Measurements from ENCODE around the gene CRB2.

CRB2 gene

GRCh38 chr9:123364241-123364824, 8.3 kb downstream of the CRB2 start:
- no peaks in the 10 kb centered on the region for H3K27me3 ChIP-seq (ENCODE audit: insufficient read depth, low read length, poor library complexity)
- no peaks in the 10 kb centered on the region for H3K79me2 ChIP-seq (ENCODE audit: insufficient read depth, low read length)
- H3K4me3 ChIP-seq (ENCODE audit: low read depth in 1 of 2, low read length in 2 of 2) = no peak overlapping the region
- H3K9me3 ChIP-seq (ENCODE audit: insufficient read depth, low read length, severe bottlenecking) = no peaks in the 10 kb centered on the region
- no peak overlapping the region for H2AFZ ChIP-seq (ENCODE audit: low read depth, low read length)
- no peak for TF ChIP-seq CTCF (IDR thresholded peaks at IDR 0.05; ENCODE audit: borderline replicate concordance, extremely low read depth, low read length, poor library complexity, severe bottlenecking)
- TF ChIP-seq EZH2 (IDR thresholded peaks at IDR 0.05; ENCODE audit: borderline replicate concordance, low read depth, low read length, severe bottlenecking) = no peak
- H3K36me3 ChIP-seq (ENCODE audit: insufficient read depth, low read length) = no peaks in the 10 kb centered on the region
- H3K9ac ChIP-seq (ENCODE audit: low read depth, low read length) = no peak overlapping the region
- H3K27ac ChIP-seq (ENCODE audit: low read length) = no peak overlapping the region
- no peak for DNase-seq
- H4K20me1 ChIP-seq (ENCODE audit: insufficient read depth, low read length) = no peaks in the 10 kb centered on the region
- no peak overlapping the region for H3K4me2 ChIP-seq (ENCODE audit: insufficient read depth, low read length)
- H3K4me1 ChIP-seq (ENCODE audit: insufficient read depth, low read length) = no peaks in the 10 kb centered on the region
- ATAC-seq (ENCODE audit: insufficient read depth, low read depth) = no peak

GRCh38 chr9:123365287-123365880, 9.4 kb downstream of the CRB2 start:
- no peak overlapping the region for H3K4me2 ChIP-seq (ENCODE audit: insufficient read depth, low read length)
- TF ChIP-seq CTCF (IDR thresholded peaks at IDR 0.05; ENCODE audit: borderline replicate concordance, extremely low read depth, low read length, poor library complexity, severe bottlenecking) (peak; percentile 36), EZH2 (IDR thresholded peaks at IDR 0.05; ENCODE audit: borderline replicate concordance, low read depth, low read length, severe bottlenecking) (no peak)
- ATAC-seq (ENCODE audit: insufficient read depth, low read depth) = no peak

GRCh38 chr9:123365881-123366528, 10.0 kb downstream of the CRB2 start:
- no peak overlapping the region for H3K4me3 ChIP-seq (ENCODE audit: low read depth in 1 of 2, low read length in 2 of 2)
- no peaks in the 10 kb centered on the region for H3K9me3 ChIP-seq (ENCODE audit: insufficient read depth, low read length, severe bottlenecking)
- H3K27me3 ChIP-seq (ENCODE audit: insufficient read depth, low read length, poor library complexity) = no peaks in the 10 kb centered on the region
- no peak overlapping the region for H2AFZ ChIP-seq (ENCODE audit: low read depth, low read length)
- H4K20me1 ChIP-seq (ENCODE audit: insufficient read depth, low read length) = no peaks in the 10 kb centered on the region
- no peak overlapping the region for H3K4me2 ChIP-seq (ENCODE audit: insufficient read depth, low read length)
- no peaks in the 10 kb centered on the region for H3K36me3 ChIP-seq (ENCODE audit: insufficient read depth, low read length)
- H3K4me1 ChIP-seq (ENCODE audit: insufficient read depth, low read length) = no peaks in the 10 kb centered on the region
- TF ChIP-seq EZH2 (IDR thresholded peaks at IDR 0.05; ENCODE audit: borderline replicate concordance, low read depth, low read length, severe bottlenecking) (no peak), CTCF (IDR thresholded peaks at IDR 0.05; ENCODE audit: borderline replicate concordance, extremely low read depth, low read length, poor library complexity, severe bottlenecking) (no peak)
- no peak overlapping the region for H3K9ac ChIP-seq (ENCODE audit: low read depth, low read length)
- DNase-seq (no peak), ATAC-seq (ENCODE audit: insufficient read depth, low read depth) (no peak)
- no peak overlapping the region for H3K27ac ChIP-seq (ENCODE audit: low read length)
- no peaks in the 10 kb centered on the region for H3K79me2 ChIP-seq (ENCODE audit: insufficient read depth, low read length)

More at GRCh38 chr9:123365287-123365880, 9.4 kb downstream of the CRB2 start:
- H3K79me2 ChIP-seq (ENCODE audit: insufficient read depth, low read length) = no peaks in the 10 kb centered on the region
- H4K20me1 ChIP-seq (ENCODE audit: insufficient read depth, low read length) = no peaks in the 10 kb centered on the region
- no peak overlapping the region for H3K9ac ChIP-seq (ENCODE audit: low read depth, low read length)
- no peaks in the 10 kb centered on the region for H3K4me1 ChIP-seq (ENCODE audit: insufficient read depth, low read length)
- no peak overlapping the region for H3K27ac ChIP-seq (ENCODE audit: low read length)
- H3K9me3 ChIP-seq (ENCODE audit: insufficient read depth, low read length, severe bottlenecking) = no peaks in the 10 kb centered on the region
- no peaks in the 10 kb centered on the region for H3K36me3 ChIP-seq (ENCODE audit: insufficient read depth, low read length)
- no peaks in the 10 kb centered on the region for H3K27me3 ChIP-seq (ENCODE audit: insufficient read depth, low read length, poor library complexity)
- H3K4me3 ChIP-seq (ENCODE audit: low read depth in 1 of 2, low read length in 2 of 2) = no peak overlapping the region
- no peak overlapping the region for H2AFZ ChIP-seq (ENCODE audit: low read depth, low read length)
- no peak for DNase-seq
